GM21619 (cell line): ENCODE data around the gene PNMA6E.
"Not testable (repeated sequence)": the region's sequence is repeated elsewhere in the genome, so short reads cannot be mapped to it uniquely, and the experiment has no call there.

Experiments used
- ATAC-seq: cut with Tn5 transposase; IDR thresholded peaks from one replicate; pipeline ENCODE4 v1.9.1; 2021; ENCODE audit not compliant: unreplicated experiment

The PNMA6E gene

GRCh38 chrX:153387987-153388721 is 13.0 kb downstream of the PNMA6E start:
- no peak for ATAC-seq

GRCh38 chrX:153387345-153387744 is 13.8 kb downstream of the PNMA6E start:
- no peak for ATAC-seq

DNA sequence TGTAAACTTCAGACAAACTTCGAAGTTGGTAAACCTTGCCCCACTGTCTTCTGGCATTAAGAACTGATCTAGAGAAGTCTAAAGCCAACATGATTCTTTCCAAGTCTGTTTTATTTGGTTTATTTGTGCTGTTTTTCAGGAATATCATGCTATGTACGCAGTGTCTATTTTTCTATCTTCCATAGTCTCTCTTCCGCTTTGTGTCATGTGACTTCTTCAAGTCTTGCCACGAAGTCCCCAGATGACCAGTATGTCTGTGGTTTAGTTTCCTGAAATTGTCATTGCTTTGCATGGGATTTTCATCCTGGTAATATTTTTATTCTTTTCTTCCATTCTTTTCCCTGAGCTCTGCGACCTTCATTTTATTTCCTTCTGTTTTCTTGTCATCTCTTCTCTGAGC is 15.1 kb downstream of the PNMA6E start:
- ATAC-seq = no peak

GRCh38 chrX:153384973-153385372 is 16.2 kb downstream of the PNMA6E start:
- ATAC-seq = not testable (repeated sequence)

DNA sequence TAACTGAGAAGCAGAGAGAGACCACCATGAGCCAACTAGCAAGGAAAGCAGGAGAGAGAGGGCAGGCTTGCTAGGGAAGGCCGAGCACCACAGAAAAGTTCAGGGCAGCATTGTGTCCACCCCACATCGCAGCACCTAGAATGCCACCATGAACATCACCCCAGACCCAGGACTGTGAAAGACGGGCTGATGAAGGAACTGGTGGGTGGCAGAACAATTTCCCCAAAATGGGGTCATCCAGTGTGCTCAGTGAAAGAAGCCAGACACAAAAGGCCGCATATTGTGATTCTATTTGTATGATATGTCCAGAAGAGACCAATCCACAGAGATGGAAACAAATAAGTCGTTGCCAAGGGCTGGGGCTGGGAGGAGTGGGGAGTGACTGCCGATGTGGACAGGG is 16.8 kb downstream of the PNMA6E start:
- no peak for ATAC-seq

GRCh38 chrX:153382563-153383482 is 18.3 kb downstream of the PNMA6E start:
- ATAC-seq = no peak

DNA sequence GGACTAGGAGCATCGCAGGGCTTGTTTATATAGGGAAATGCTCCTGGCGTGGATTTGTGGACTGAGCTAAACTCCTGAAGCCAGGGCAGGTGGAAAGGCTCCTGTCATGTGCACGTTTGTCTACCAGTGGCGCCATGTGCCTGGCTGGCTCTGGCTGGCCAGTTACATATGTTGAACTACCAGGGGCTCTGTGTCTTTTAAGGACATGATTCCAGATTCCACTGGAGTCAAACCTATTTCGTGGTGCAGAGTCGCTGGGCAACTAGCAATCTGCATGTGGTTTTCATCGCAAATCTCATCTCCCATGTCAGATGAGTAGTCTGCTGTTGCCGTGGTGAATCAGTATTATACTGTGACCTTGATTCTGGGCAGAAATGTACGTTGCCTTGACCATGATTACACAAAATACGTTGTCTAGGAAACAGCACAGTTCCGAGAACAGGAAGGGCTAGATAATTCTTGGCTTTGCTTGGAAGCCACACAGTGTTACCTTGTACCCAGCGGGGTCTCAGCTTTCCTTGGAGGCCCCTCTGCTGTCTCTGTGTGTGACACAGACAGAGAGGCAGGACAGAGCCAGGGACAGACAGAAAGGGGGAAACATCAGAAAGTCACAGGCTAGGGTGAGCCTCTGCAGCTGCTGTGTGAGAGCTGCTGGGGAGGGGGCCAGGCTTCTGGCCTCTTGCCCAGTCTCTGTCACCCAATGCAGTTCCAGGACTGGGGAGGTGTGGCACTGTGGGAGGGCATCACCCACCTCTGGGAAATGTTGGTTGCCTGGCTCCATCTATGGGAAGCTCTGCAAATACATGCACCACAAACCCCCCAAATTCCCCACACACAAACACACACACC is 19.2 kb downstream of the PNMA6E start:
- no peak for ATAC-seq

GRCh38 chrX:153380691-153381090 is 20.5 kb downstream of the PNMA6E start:
- ATAC-seq = no peak

DNA sequence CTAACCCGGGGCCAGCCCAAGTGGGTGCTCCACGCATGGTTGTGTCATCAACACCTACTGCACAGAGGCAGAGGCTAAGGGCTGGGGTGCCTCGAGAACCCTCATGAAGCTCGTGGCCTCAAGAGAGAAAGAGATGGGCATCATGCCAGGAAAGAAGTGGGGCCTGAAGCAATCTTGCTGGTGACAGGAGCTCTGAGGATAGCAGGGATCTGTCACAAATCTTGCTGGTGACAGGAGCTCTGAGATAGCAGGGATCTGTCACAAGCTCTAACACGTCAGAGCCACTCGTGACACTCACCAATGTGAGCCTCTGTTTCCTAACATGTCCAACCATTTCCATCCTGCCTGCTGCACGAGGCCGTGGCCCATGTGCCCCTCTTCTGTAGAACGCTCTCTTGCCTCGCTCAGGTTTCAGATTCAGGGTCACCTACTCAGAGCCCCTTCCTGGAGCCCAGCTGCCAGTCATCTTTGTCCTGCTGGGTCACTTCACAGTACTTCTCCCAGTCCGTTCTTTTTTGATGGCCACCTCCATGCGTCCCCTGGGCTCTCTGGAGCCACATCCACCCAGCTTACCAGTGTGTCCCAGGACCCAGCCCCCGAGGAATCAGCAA is 21.1 kb downstream of the PNMA6E start:
- no peak for ATAC-seq

DNA sequence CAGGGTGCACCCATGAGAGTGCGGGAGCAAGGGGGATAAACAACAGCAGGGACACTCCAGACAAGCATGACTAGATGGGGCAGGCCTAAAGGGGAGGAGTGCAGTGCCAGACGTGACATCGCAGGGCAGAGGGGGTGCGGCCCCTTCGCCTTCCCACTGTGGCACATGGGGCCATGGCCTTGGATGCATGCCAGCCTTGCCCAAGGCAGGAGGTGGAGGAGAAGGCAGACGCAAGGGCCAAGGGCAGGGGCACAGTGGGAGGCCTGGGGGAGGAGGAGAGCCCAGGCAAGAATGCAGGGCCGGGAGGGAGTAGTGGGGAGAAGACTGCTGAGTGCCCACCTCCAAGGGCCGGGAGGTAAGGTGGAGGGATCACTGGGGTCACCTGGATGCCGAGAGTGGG is 21.6 kb downstream of the PNMA6E start:
- ATAC-seq = no peak

DNA sequence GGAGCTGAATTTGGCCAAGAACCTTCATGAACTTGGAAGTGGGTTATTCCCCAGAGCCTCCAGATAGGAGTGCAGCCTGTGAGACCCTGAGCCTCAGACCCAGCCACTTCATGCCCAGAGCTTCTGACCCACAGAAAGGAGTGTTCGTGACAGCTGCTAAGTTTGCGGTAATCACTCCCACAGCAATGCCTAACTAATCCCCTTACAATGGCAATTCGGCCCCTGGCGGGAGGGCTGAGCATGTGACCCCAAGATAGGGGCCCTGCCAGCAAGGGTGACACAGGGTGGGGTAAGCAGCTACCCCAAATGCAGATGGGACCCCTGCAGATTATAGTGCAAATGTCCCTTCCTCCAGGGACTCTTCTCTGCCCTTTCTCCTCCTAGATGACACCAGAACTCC is 22.5 kb downstream of the PNMA6E start:
- no peak for ATAC-seq

- ATAC-seq = no peak
Observed at GRCh38 chrX:153377727-153378126, 23.4 kb downstream of the PNMA6E start.

GRCh38 chrX:153375571-153375970 is 25.6 kb downstream of the PNMA6E start:
- ATAC-seq = no peak

DNA sequence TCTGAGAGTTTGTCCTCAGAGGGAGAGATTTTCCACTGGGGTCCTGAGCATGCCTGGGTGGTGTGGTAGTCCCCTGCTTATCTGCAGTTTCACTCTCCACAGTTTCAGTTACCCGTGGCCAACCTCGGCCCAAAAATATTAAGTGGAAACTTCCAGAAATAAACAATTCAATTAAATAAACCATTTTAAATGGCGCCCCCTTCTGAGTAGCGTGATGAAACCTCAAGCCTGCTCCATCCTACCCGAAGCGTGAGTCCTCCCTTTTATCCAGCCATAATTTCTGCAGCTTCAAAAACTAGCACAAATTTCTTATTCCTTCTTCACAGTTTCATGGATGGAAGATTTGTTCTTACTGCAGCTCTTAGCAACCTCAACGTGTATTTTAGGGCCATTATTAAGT is 26.7 kb downstream of the PNMA6E start:
- no peak for ATAC-seq

DNA sequence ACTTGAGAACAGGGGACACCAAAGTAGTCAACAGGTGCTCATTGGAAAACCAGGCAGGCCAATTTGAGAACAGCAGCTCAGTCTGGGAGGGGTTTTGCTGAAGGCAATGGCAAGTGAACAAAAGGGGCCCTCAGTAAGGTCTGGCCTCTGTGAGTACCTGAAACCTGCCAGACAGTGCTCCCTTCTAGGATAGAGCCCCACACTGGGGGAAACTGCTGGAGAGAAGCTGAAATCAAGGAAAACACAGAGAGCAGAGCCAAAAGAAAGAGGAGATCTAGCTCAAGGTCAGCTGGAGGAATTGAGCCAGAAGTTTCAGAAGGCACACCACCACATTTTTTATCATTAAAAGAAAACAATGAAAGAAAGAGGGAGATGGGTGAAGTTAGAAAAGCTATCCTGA is 28.2 kb downstream of the PNMA6E start:
- ATAC-seq = no peak

GRCh38 chrX:153371256-153371655 is 29.9 kb downstream of the PNMA6E start:
- ATAC-seq = no peak

DNA sequence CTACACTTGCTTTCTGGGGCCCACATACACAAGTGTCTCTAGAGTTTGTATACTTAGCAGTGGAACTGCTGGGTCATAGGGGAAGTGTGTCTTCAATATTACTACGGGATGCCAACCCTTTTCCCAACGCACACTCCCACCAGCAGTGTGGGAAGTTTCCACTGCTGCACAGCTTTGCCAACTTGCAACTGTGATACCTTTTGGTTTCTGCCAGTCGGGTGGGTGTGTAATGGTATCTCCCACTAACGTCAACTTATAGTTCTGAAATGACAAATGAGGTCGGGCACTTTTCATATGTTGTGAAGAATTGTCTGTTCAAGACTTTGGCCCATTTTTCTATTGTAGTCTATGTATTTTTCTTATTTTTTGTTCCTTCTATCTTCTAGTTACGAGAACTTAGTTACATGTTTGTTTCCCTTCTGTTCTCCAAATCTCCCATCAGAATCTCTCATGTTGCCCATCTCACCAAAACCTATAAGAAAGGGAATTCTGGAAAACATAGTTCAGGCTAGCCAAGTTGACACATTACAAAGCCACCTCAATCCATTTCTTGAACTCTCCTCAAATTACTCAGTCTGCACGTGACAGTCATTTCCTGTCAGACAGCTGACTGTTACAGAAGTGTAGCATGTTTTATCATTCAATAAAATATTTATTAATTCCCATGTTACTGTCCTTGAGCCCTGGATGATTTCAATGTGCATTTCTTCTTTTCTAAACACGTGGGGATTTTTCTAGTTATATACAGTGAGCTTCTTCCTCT is 30.7 kb downstream of the PNMA6E start:
- ATAC-seq = no peak

- no peak for ATAC-seq
Observed at GRCh38 chrX:153366878-153367538, 34.1 kb downstream of the PNMA6E start.

GRCh38 chrX:153366119-153366518 is 35.0 kb downstream of the PNMA6E start:
- no peak for ATAC-seq

DNA sequence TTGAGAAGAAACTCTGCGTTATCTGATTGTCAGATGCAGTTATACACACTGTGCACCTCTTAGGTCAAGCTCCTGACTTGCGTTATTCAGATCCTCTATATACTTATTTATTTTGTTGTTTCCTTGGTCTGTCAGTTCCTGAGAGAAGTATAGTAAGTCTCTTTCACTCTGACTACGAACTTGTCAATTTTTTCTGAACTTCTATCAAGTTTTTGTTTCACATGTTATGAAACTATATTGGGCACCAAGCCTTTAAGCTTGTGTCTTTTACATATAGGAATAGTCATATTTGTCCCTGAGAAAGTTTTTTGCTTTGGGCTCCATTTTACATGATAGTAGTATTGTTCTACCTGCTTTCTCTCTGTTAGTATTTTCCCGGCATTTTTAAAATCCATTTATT is 35.5 kb downstream of the PNMA6E start:
- ATAC-seq = no peak
